SHP77 treated with DMSO at 0.1 percent for 48 hours (cell line): ENCODE measurements around the gene IDH1.
"Not testable (repeated sequence)": the region's sequence is repeated elsewhere in the genome, so short reads cannot be mapped to it uniquely, and the experiment has no call there.

Experiments
- DNase-seq: peaks from one replicate; lab custom pipeline; 2025; lab: John Stamatoyannopoulos, UW

Gene IDH1

GRCh38 chr2:208254871-208255556 lies at the start of gene IDH1:
Gene IDH1, minus strand, starts transcription at chr2:208255071. Its CDS starts 3,520 bp downstream, at chr2:208251551.
- peak; percentile 85 for DNase-seq

GRCh38 chr2:208304157-208304556 lies 49.3 kb upstream of the IDH1 start:
- no peak for DNase-seq

DNA sequence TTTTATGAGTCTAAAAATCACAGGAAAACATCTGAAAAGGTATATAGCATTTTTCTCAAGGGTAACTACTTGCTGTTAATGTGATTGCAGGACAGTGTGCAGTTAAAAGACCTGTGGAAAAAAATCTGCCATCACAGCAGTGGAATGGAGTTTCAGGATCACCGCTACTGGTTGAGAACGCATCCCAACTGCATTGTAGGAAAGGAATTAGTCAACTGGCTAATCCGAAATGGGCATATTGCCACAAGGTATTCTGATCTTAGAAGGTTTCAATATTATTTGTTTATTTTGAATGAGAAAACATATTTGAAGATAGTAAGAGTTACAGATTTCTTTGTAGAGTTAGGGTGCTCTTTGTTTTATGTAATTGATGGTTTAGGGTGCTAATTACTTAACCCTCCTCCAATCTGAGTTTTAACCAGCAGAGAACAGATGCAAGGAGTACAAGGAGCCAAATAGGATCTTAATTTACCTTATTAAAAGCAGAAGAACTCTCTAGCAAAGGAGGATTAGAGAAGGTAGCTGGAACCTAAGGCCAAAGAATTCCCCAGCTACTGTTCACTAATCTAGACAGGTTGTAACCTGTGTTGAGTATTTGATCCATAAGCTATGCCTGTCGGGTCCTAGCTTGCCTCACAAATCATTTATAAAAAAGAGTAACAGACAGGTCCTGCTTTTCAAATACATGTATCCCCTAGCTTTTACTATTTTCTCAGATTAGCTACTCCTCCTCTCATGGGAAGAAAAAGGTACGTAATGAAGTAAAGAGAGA lies 46.2 kb upstream of the IDH1 start:
- no peak for DNase-seq

DNA sequence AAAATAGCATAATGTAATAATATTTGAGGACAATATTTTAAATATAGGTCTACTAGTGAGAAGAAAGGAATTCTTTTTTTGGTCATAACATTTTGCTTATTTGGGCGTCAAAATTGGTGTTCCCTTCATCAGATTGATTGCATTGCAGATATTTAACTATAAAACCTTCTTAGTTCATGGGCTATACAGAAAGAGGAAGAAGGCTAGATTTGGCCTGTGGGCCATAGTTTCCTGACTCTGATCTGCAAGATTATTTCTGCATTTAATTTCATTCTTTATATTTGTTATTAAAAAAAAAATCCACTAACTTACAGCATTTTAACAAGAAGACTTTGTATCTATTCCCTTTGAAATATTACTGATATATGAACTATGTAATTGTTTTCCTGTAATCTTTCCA lies 43.1 kb upstream of the IDH1 start:
- no peak for DNase-seq

DNA sequence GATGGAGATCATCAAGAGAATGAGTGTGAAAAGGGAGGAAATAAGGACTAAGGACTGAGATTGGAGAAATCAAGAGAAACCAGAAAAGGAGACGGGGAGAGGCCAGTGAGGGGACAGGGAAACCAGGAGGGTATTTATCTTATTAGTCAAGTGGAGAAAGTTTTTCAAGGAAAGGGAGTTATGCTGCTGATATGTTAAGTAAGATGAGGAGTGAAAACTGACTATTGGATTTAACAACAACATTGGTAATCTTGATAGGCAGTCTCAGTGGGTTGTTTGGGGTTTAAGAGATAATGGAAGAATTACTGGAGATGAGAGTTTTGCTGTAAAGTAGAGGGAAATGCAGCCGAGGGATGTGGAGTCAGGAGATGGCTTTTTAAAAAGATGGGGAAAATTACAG lies 41.7 kb upstream of the IDH1 start:
- no peak for DNase-seq

- no peak for DNase-seq
Observed at GRCh38 chr2:208295834-208296233, 41.0 kb upstream of the IDH1 start.

- no peak for DNase-seq
Observed at GRCh38 chr2:208294482-208295024, 39.7 kb upstream of the IDH1 start.

DNA sequence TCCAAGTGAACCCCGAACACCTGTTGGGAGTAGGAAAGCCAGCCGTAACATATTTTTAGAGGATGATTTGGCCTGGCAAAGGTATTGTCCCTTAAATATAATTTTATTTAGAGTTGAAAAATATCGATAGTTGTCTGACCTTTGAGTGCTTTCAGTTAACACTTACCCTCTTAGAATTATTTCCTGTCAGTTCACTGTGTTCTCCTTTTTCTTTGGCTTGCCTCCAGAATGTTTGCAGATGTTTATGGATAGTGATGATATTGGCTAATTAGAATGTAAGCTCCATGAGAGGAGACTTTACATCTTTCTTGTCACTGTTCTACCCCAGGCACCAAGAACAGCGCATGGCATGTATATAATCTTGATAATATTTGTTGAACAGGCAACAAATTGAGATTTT lies 31.0 kb upstream of the IDH1 start:
- no peak for DNase-seq

GRCh38 chr2:208280933-208281332 lies 26.1 kb upstream of the IDH1 start:
- DNase-seq, result no peak

DNA sequence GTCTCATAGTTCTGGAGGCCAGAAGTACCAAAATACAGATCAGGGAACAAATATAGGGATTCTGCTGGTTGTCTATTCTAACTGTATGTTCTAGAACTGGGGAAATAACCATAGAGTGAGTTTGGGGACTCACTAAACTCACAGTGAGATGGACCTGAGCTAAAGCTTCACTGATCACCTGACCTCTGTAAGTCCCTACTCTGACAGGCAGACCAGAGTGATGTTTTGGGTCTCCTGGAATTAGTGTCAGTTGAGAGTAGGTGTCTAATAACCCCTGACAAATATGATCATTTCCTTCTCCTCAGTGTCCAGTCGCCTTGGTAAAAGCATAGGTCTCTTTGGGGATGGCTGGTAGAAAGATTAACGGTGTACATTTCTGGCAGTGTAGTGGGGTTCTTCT lies 25.4 kb upstream of the IDH1 start:
- no peak for DNase-seq

DNA sequence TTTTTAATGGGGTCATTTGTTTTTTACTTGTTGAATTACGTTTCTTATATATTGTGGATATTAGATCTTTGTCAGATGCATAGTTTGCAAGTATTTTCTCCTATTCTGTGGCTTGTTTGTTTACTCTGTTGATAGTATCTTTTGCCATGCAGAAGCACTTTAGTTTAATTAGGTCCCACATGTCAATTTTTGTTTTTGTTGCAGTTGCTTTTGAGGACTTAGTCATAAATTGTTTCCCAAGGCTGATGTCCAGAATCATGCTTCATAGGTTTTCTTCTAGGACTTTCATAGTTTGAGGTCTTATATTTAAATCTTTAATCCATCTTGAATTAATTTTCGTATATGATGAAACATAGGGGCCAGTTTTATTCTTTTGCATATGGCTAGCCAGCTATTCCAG lies 24.4 kb upstream of the IDH1 start:
- no peak for DNase-seq

GRCh38 chr2:208278549-208278948 lies 23.7 kb upstream of the IDH1 start:
- DNase-seq, result no peak

DNA sequence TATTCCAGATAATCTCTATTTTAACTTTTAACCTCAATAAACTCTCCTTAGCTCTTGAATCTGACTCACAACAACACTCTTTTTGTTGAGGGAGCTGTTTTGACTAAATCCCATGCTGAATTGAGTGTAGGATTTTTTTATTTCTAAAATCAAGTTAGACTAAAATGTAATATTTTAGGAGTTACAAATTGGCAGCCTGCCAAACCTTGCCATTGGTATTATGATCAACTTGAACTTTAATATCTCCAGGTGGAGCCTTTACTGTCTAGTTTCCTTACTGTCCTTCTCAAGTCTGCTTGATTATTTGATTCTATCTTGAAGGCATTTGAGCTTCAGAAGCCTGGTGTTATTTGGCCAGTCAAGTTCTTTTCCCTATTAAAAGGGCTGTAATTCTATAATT lies 19.9 kb upstream of the IDH1 start:
- no peak for DNase-seq

GRCh38 chr2:208269091-208269490 lies 14.2 kb upstream of the IDH1 start:
- DNase-seq, result no peak

DNA sequence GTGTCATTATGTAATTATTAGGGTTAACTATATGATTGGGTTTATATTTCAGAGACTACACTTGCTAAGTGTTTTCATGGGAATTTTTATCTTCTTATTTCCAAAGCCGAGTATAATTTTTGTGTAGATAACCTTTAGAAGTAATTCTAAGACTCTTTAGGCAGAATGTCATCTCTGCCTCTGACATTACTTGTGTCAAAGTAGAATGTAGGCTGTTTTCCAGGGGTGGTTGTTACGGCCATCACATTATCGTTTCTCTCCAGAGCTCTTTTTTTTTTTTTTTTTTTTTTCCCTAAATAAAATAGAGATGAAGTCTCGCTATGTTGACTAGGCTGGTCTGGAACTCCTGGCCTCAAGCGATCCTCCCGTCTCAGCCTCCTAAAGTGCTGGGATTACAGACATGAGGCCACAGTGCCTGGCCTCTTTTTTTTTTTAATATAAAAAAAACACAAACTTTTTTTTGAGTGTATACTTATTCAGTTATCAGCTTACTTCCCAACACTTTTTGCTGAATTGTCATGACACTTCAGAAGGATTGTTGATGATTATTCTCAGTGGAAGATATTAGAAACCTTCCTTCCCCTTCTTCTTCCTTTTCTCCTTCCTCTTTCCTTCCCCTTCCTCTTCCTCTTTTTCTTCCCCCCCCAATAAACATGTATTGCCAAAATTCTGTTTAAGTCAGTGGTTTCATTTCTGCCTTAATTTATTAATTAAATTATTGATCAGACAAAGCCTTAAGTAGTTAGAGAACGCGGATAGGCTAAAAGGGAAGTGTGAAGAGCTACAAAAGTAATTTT lies 13.5 kb upstream of the IDH1 start:
- DNase-seq, result no peak

DNA sequence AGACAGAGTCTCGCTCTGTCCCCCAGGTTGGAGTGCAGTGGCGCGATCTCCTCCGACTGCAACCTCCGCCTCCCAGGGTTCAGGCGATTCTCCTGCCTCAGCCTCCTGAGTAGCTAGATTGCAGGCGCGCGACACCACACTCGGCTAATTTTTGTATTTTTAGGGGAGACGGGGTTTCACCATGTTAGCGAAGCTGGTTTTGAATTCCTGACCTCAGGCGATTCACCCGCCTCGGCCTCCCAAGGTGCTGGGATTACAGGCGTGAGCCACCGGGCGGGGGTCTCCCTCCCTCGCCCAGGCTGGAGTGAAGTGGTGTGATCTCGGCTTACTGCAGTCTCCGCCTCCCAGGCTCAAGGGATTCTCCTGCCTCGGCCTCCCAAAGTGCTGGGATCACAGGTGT lies 12.7 kb upstream of the IDH1 start:
- not testable (repeated sequence) for DNase-seq

DNA sequence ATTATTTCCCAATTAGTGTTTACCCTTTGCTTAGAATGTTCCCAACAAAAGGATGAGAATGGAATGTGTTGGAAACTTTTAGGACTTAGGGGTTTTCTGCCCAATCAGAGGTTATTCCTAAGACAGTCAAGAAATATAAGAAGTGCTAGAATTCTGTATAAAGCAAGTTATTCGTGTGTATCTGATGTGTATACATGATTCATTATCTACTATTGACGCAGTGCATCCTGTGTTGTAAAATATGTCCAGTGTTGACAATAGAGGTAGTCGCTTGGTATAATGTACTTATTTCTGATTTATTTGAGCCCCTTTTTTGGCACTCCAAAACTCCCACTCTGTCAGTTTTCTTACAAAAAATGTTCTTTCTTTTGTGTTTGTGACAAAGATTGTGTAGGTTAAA lies 12.1 kb upstream of the IDH1 start:
- no peak for DNase-seq

- peak; percentile 51 for DNase-seq
Observed at GRCh38 chr2:208266553-208266893, 11.7 kb upstream of the IDH1 start.

DNA sequence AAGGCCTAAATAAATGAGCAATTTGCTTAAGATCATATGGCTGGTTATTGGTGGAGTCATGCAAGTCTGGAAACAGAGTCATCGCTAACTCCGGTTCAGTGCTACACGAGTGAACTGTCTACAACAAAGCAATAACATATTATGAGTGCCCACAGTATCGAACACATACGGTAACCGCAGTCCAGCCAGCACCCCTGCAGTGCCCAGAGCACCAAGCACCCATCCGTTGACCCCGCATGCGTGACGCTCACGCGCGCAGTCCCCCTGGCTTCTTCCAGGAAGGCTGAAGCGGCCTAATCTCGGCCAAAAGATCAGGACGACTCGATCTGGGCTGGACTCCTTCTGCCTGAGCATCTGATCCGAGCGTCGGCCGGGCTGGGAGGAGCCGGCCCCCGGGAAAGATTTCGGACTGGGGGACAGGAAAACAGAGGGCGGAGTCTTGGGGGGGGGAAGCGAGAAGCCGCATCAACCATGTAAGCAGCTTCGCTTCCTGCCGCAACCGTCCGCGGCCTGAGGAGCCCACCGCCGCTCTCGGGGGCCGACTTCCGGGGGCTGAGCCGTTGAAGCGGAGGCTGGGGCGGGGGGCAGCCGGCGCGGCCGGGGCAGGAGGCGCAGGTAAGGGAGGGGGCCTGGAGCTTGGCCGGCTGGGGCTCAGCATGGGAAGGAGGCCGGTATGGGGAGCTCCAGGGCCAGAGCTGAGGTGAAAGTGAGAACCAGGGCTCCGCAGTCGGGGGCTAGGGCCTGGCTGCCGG lies 11.1 kb upstream of the IDH1 start, which contains the start of gene PIKFYVE:
Gene PIKFYVE (plus strand): TSS at position 455 of the 752 bp plus-strand sequence. CDS start 5,265 bp downstream, outside the sequence.
- peak; percentile 94 for DNase-seq

DNA sequence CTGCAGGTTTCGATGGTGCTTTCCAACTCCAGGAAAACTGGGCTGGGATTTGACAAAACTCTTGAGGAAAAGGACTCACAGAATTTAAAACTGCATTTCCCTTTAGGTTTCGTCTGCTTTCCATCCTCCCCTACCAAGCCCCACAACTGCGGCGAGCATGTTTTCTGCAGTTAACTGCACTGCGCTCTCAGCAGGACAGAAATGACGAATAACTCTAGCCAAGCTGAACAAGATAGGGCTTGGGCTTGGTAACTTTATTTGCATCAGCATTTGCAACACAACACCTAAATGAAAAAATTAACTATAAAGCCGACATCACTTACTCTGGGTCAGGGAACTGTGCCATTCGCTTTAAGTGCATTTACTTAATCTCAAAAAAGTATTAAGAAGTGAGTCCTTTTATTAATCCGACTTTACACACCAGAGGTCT lies 10.5 kb upstream of the IDH1 start:
- DNase-seq, result no peak
